ENCODE results near the gene AFF4.
"Not testable (repeated sequence)": the region's sequence is repeated elsewhere in the genome, so short reads cannot be mapped to it uniquely, and the experiment has no call there.

AFF4 gene

GRCh38 chr5:132867046-132867451 lies 96.4 kb downstream of the AFF4 start:
- H3K36me3 Mint-ChIP-seq, result peaks cover 24% of the 10 kb centered on the region
- no peaks in the 10 kb centered on the region for H3K9me3 Mint-ChIP-seq
- H3K27ac Mint-ChIP-seq, result peak overlapping the region; percentile 98
- H3K27me3 Mint-ChIP-seq, result peaks cover 19% of the 10 kb centered on the region
- H3K4me1 Mint-ChIP-seq, result peaks cover 24% of the 10 kb centered on the region
- H3K4me3 Mint-ChIP-seq, result peak overlapping the region; percentile 93
- CTCF ChIA-PET, result interaction anchor here (0.9 kb wide), 1 partner anchor 37 kb away, joined by 4 read pairs; the partner anchor contains the start of gene SHROOM1
- no peak for DNase-seq

GRCh38 chr5:132866342-132867045 lies 96.9 kb downstream of the AFF4 start, which contains the start of the genes GDF9 and UQCRQ:
Gene GDF9, minus strand, starts transcription at chr5:132866469. Its CDS starts 1,936 bp downstream, at chr5:132864533.
Gene UQCRQ, plus strand, starts transcription at chr5:132866642. Its CDS starts 240 bp downstream, at chr5:132866882.
- peaks cover 24% of the 10 kb centered on the region for H3K4me1 Mint-ChIP-seq
- CTCF ChIA-PET, result interaction anchor here (0.7 to 1.1 kb wide), 3 partner anchors 12 to 36 kb away, joined by 3 to 4 read pairs (median 4); partner anchors contain the start of gene SHROOM1
- peak; percentile 96 for DNase-seq
- H3K9me3 Mint-ChIP-seq, result no peaks in the 10 kb centered on the region
- H3K36me3 Mint-ChIP-seq, result peaks cover 24% of the 10 kb centered on the region
- peak within 1 kb of the TSS; percentile 98 for H3K27ac Mint-ChIP-seq
- peaks cover 24% of the 10 kb centered on the region for H3K27me3 Mint-ChIP-seq
- H3K4me3 Mint-ChIP-seq, result peak within 1 kb of the TSS; percentile 93

- H3K27ac Mint-ChIP-seq, result peak overlapping the region; percentile 98
- peaks cover 24% of the 10 kb centered on the region for H3K4me1 Mint-ChIP-seq
- DNase-seq, result no peak
- H3K4me3 Mint-ChIP-seq, result peak overlapping the region; percentile 93
- CTCF ChIA-PET, result interaction anchor here (0.7 to 1.1 kb wide), 2 partner anchors 11 to 17 kb away, joined by 3 to 4 read pairs; no protein-coding TSS in a partner anchor
- H3K36me3 Mint-ChIP-seq, result peaks cover 24% of the 10 kb centered on the region
- H3K27me3 Mint-ChIP-seq, result peaks cover 24% of the 10 kb centered on the region
- no peaks in the 10 kb centered on the region for H3K9me3 Mint-ChIP-seq
Measured at GRCh38 chr5:132865668-132866341, 97.6 kb downstream of the AFF4 start.

- Mint-ChIP-seq H3K4me1 (peaks cover 6% of the 10 kb centered on the region), H3K9me3 (no peaks in the 10 kb centered on the region), H3K36me3 (no peaks in the 10 kb centered on the region), H3K27ac (no peak overlapping the region), H3K27me3 (peaks cover 39% of the 10 kb centered on the region), H3K4me3 (no peak overlapping the region)
- CTCF ChIA-PET, result interaction anchor here (1.3 kb wide), 1 partner anchor 27 kb away, joined by 3 read pairs; no protein-coding TSS in a partner anchor
- DNase-seq, result no peak
Measured at GRCh38 chr5:132860742-132861141, 102.7 kb downstream of the AFF4 start.

GRCh38 chr5:132859889-132860437 lies 103.5 kb downstream of the AFF4 start:
- no peaks in the 10 kb centered on the region for H3K9me3 Mint-ChIP-seq
- H3K27ac Mint-ChIP-seq, result no peak overlapping the region

GRCh38 chr5:132856011-132856410 lies 107.4 kb downstream of the AFF4 start:
- Mint-ChIP-seq H3K9me3 (no peaks in the 10 kb centered on the region), H3K27ac (no peak overlapping the region), H3K4me1 (peaks cover 2% of the 10 kb centered on the region), H3K4me3 (no peak overlapping the region), H3K36me3 (no peaks in the 10 kb centered on the region), H3K27me3 (peaks cover 36% of the 10 kb centered on the region)
- CTCF ChIA-PET, result no interaction called here
- no peak for DNase-seq

More at GRCh38 chr5:132859889-132860437, 103.5 kb downstream of the AFF4 start:
- no peaks in the 10 kb centered on the region for H3K4me1 Mint-ChIP-seq
- H3K36me3 Mint-ChIP-seq, result no peaks in the 10 kb centered on the region
- H3K27me3 Mint-ChIP-seq, result peaks cover 47% of the 10 kb centered on the region
- no peak for DNase-seq
- CTCF ChIA-PET, result interaction anchor here (1.3 kb wide), 1 partner anchor 26 kb away, joined by 3 read pairs; no protein-coding TSS in a partner anchor
- no peak overlapping the region for H3K4me3 Mint-ChIP-seq

- H3K9me3 Mint-ChIP-seq, H3K36me3 Mint-ChIP-seq, H3K4me1 Mint-ChIP-seq, H3K27ac Mint-ChIP-seq, DNase-seq, H3K4me3 Mint-ChIP-seq: not testable (repeated sequence)
- peaks cover 39% of the 10 kb centered on the region for H3K27me3 Mint-ChIP-seq
- CTCF ChIA-PET, result interaction anchor here (1.0 to 1.4 kb wide), 3 partner anchors 11 to 170 kb away, joined by 3 to 4 read pairs (median 3); no protein-coding TSS in a partner anchor
Measured at GRCh38 chr5:132854992-132855391, 108.4 kb downstream of the AFF4 start.

- Mint-ChIP-seq H3K27ac (no peak overlapping the region), H3K4me1 (peaks cover 2% of the 10 kb centered on the region), H3K9me3 (no peaks in the 10 kb centered on the region), H3K27me3 (peaks cover 39% of the 10 kb centered on the region), H3K36me3 (no peaks in the 10 kb centered on the region), H3K4me3 (no peak overlapping the region)
- no peak for DNase-seq
- CTCF ChIA-PET, result interaction anchor here (1.0 to 1.4 kb wide), 4 partner anchors 10 to 169 kb away, joined by 3 to 4 read pairs (median 3); no protein-coding TSS in a partner anchor
Measured at GRCh38 chr5:132854301-132854700, 109.1 kb downstream of the AFF4 start.

GRCh38 chr5:132853790-132854189 lies 109.6 kb downstream of the AFF4 start:
- H3K27ac Mint-ChIP-seq, result no peak overlapping the region
- H3K4me1 Mint-ChIP-seq, result peaks cover 2% of the 10 kb centered on the region
- H3K36me3 Mint-ChIP-seq, result no peaks in the 10 kb centered on the region
- H3K4me3 Mint-ChIP-seq, result no peak overlapping the region
- peaks cover 39% of the 10 kb centered on the region for H3K27me3 Mint-ChIP-seq
- CTCF ChIA-PET, result interaction anchor here (1.1 to 1.4 kb wide), 2 partner anchors 10 to 31 kb away, joined by 3 read pairs; no protein-coding TSS in a partner anchor
- no peaks in the 10 kb centered on the region for H3K9me3 Mint-ChIP-seq
- no peak for DNase-seq

GRCh38 chr5:132853323-132853722 lies 110.1 kb downstream of the AFF4 start:
- no peaks in the 10 kb centered on the region for H3K36me3 Mint-ChIP-seq
- CTCF ChIA-PET, result interaction anchor here (1.1 kb wide), 1 partner anchor 11 kb away, joined by 3 read pairs; no protein-coding TSS in a partner anchor
- no peak for DNase-seq
- no peak overlapping the region for H3K27ac Mint-ChIP-seq
- peaks cover 39% of the 10 kb centered on the region for H3K27me3 Mint-ChIP-seq
- peaks cover 2% of the 10 kb centered on the region for H3K4me1 Mint-ChIP-seq
- no peak overlapping the region for H3K4me3 Mint-ChIP-seq
- H3K9me3 Mint-ChIP-seq, result no peaks in the 10 kb centered on the region

- CTCF ChIA-PET, result no interaction called here
- DNase-seq, result no peak
- Mint-ChIP-seq H3K9me3 (no peaks in the 10 kb centered on the region), H3K4me1 (peaks cover 2% of the 10 kb centered on the region), H3K4me3 (no peak overlapping the region), H3K27me3 (peaks cover 11% of the 10 kb centered on the region), H3K36me3 (no peaks in the 10 kb centered on the region), H3K27ac (no peak overlapping the region)
Measured at GRCh38 chr5:132850066-132850465, 113.4 kb downstream of the AFF4 start.

- peaks cover 2% of the 10 kb centered on the region for H3K4me1 Mint-ChIP-seq
- H3K27me3 Mint-ChIP-seq, result peaks cover 9% of the 10 kb centered on the region
- CTCF ChIA-PET, result no interaction called here
- H3K27ac Mint-ChIP-seq, result no peak overlapping the region
- no peak overlapping the region for H3K4me3 Mint-ChIP-seq
- H3K36me3 Mint-ChIP-seq, result no peaks in the 10 kb centered on the region
- no peak for DNase-seq
- H3K9me3 Mint-ChIP-seq, result no peaks in the 10 kb centered on the region
Measured at GRCh38 chr5:132849347-132849746, 114.1 kb downstream of the AFF4 start.

GRCh38 chr5:132848270-132848669 lies 115.2 kb downstream of the AFF4 start:
- no peak overlapping the region for H3K27ac Mint-ChIP-seq
- H3K4me3 Mint-ChIP-seq, result no peak overlapping the region
- CTCF ChIA-PET, result interaction anchor here (1.5 kb wide), 1 partner anchor 29 kb away, joined by 3 read pairs; no protein-coding TSS in a partner anchor
- no peaks in the 10 kb centered on the region for H3K36me3 Mint-ChIP-seq
- no peak for DNase-seq
- peaks cover 11% of the 10 kb centered on the region for H3K27me3 Mint-ChIP-seq
- H3K4me1 Mint-ChIP-seq, result no peaks in the 10 kb centered on the region
- no peaks in the 10 kb centered on the region for H3K9me3 Mint-ChIP-seq

GRCh38 chr5:132841305-132841704 lies 122.1 kb downstream of the AFF4 start:
- no peaks in the 10 kb centered on the region for H3K9me3 Mint-ChIP-seq
- CTCF ChIA-PET, result no interaction called here
- no peaks in the 10 kb centered on the region for H3K4me1 Mint-ChIP-seq
- H3K27me3 Mint-ChIP-seq, result peaks cover 19% of the 10 kb centered on the region
- no peak for DNase-seq
- no peak overlapping the region for H3K27ac Mint-ChIP-seq
- H3K4me3 Mint-ChIP-seq, result no peak overlapping the region
- H3K36me3 Mint-ChIP-seq, result no peaks in the 10 kb centered on the region

Data from activated naive CD4-positive, alpha-beta T cell treated with anti-CD3 and anti-CD28 coated beads, Interleukin-2, amount 10 ng/mL, durations not matched to agents 7 days and 5 days (primary cell).